PC-9 (cell line): ENCODE results near the gene YAP1.

ENCODE experiments used
- CTCF ChIP-seq: fragments of 200-600 bp; sonication (generic); conservative IDR thresholded peaks from 2 replicates; pipeline ENCODE4 v1.6.1; 2017; ENCODE audit warnings: mixed run types, antibody characterized with exemption, mild to moderate bottlenecking, moderate library complexity
- EZH2 ChIP-seq: fragments of 200-600 bp; sonication (generic); IDR thresholded peaks from 2 replicates; pipeline ENCODE4 v1.8.0; 2017; ENCODE audit warnings: antibody characterized with exemption, low read depth

GRCh38 chr11:102154806-102155205, 44.6 kb downstream of the YAP1 start:
- TF ChIP-seq CTCF (no peak), EZH2 (no peak)
